BJ (cell line): ENCODE data around the gene HOXD8. TPM values are rescaled to one million over a fixed set of nuclear protein-coding genes. Genes with fewer than 3 reads are reported as not detected.

Experiments
- CTCF ChIA-PET: fragments of 350-600 bp; formaldehyde crosslinking; extraction: SDS; loops from one replicate; lab custom pipeline; 2021; ENCODE audit warnings: antibody characterized with exemption, inconsistent platforms; lab: Yijun Ruan, JAX
- POLR2A ChIA-PET: fragments of 300-600 bp; sonication (Branson Sonifier 250); formaldehyde crosslinking; extraction: SDS; loops from one replicate; lab custom pipeline; 2021; ENCODE audit warnings: antibody characterized with exemption; lab: Charles Lee
- DNase-seq: peaks from one replicate; pipeline ENCODE4 v3.0.0-alpha.2; 2011; ENCODE audit warnings: low read depth
- H3K27me3 ChIP-seq: 2 replicates; pipeline ENCODE4 v1.6.0; 2011; ENCODE audit warnings: low read length; ENCODE audit not compliant: control insufficient read depth, insufficient read depth
- H3K36me3 ChIP-seq: 2 replicates; pipeline ENCODE4 v1.5.1; 2011; ENCODE audit warnings: low read length; ENCODE audit not compliant: control insufficient read depth, insufficient read depth
- H3K4me3 ChIP-seq: 2 replicates; pipeline ENCODE4 v1.5.1; 2011; ENCODE audit warnings: low read depth, mild to moderate bottlenecking, control low read depth, low read length
- CTCF ChIP-seq: IDR thresholded peaks from 2 replicates; pipeline ENCODE4 v1.5.1; 2011; ENCODE audit warnings: low read depth, mild to moderate bottlenecking, control low read depth, inconsistent platforms, low read length, moderate library complexity; ENCODE audit not compliant: insufficient read depth
- polyA plus RNA-seq: library from polyadenylated mRNA; depleted of rRNA; stranded (reverse); fragments of >200 nt; gene quantifications from 2 replicates; pipeline ENCODE4 v1.2.3, GENCODE V29; 2011

HOXD8 gene
- polyA plus RNA-seq, 1 experiment: 0.86 TPM

- ChIA-PET CTCF (no interaction called here), POLR2A (no interaction called here)
- peaks cover 53% of the 10 kb centered on the region for H3K27me3 ChIP-seq
- DNase-seq: no peak
- no peaks in the 10 kb centered on the region for H3K36me3 ChIP-seq
- H3K4me3 ChIP-seq: no peak overlapping the region
- TF ChIP-seq CTCF: no peak
Observed at GRCh38 chr2:176165370-176166050, 36.0 kb downstream of the HOXD8 start.

GRCh38 chr2:176166272-176166671, 36.8 kb downstream of the HOXD8 start:
- peaks cover 49% of the 10 kb centered on the region for H3K27me3 ChIP-seq
- POLR2A ChIA-PET: no interaction called here
- no peak for DNase-seq

GRCh38 chr2:176167398-176167797, 37.9 kb downstream of the HOXD8 start:
- DNase-seq: no peak
- CTCF ChIA-PET: interaction anchor here (1.1 kb wide), 2 partner anchors 27 to 485 kb away, joined by 3 to 4 read pairs; no protein-coding TSS in a partner anchor
- no peaks in the 10 kb centered on the region for H3K36me3 ChIP-seq
- H3K27me3 ChIP-seq: peaks cover 49% of the 10 kb centered on the region
- TF ChIP-seq CTCF: no peak
- POLR2A ChIA-PET: no interaction called here
- H3K4me3 ChIP-seq: no peak overlapping the region

More at GRCh38 chr2:176166272-176166671, 36.8 kb downstream of the HOXD8 start:
- no peak overlapping the region for H3K4me3 ChIP-seq
- no peaks in the 10 kb centered on the region for H3K36me3 ChIP-seq
- CTCF ChIA-PET: interaction anchor here (1.1 kb wide), 1 partner anchor 26 kb away, joined by 4 read pairs; no protein-coding TSS in a partner anchor
- no peak for TF ChIP-seq CTCF

GRCh38 chr2:176169181-176169580, 39.7 kb downstream of the HOXD8 start:
- no peak for DNase-seq
- Histone ChIP-seq H3K27me3 (peaks cover 39% of the 10 kb centered on the region), H3K36me3 (no peaks in the 10 kb centered on the region), H3K4me3 (no peak overlapping the region)
- CTCF ChIA-PET: no interaction called here
- TF ChIP-seq CTCF: no peak
- POLR2A ChIA-PET: no interaction called here

GRCh38 chr2:176169711-176170110, 40.2 kb downstream of the HOXD8 start:
- DNase-seq: no peak
- ChIA-PET POLR2A (no interaction called here), CTCF (no interaction called here)
- Histone ChIP-seq H3K4me3 (no peak overlapping the region), H3K27me3 (peaks cover 38% of the 10 kb centered on the region), H3K36me3 (no peaks in the 10 kb centered on the region)
- no peak for TF ChIP-seq CTCF
